HG02588 (cell line): Measurements from ENCODE around the gene TSACC.
A peak's percentile ranks its signal among the peaks of the same experiment; 100 is the strongest.

ENCODE experiments used
- ATAC-seq: cut with Tn5 transposase; IDR thresholded peaks from one replicate; pipeline ENCODE4 v1.9.1; 2021; ENCODE audit warnings: mild to moderate bottlenecking, moderate library complexity; ENCODE audit not compliant: unreplicated experiment

TSACC gene

DNA sequence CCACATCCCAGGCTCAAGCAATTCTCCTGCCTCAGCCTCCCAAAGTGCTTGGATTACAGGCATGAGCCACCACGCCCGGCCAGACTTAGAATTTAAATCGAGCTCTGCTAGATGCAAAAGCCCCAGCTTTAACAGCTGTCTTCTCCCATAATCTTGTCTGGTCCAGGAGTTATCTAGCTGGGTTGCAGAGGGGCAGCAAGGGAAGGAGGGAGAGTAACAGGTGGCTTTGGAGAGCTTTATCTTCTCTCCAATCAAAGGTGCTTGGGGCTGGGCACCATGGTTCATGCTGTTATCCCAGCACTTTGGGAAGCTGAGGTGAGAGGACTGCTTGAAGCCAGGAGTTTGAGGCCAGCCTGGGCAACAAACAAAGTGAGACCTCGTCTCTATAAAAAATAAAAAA, 34.5 kb downstream of the TSACC start:
- no peak for ATAC-seq

DNA sequence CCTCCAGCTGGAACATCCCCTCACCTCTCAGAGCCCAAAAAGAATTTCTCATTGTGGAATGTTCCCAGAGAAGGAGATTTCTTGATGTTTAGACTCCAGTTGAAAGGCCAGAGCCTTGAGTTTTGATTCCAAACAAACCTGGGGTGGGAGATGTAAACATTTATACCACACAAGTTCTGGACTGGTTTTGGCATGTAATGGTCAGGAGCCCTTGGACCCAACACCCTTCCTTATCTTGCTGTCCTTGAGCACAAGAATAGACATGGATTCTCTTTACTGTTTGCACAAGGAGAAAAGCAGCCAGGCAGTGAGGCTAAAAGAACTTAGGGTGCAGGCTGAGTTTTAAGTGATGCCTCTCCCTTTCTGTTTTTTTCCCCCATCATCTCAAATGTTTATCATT, 35.2 kb downstream of the TSACC start:
- ATAC-seq = no peak

- ATAC-seq = no peak
Measured at GRCh38 chr1:156376146-156376545, 37.8 kb downstream of the TSACC start.

- ATAC-seq = no peak
Measured at GRCh38 chr1:156376958-156377919, 38.9 kb downstream of the TSACC start.

GRCh38 chr1:156378557-156378956, 40.2 kb downstream of the TSACC start:
- no peak for ATAC-seq

DNA sequence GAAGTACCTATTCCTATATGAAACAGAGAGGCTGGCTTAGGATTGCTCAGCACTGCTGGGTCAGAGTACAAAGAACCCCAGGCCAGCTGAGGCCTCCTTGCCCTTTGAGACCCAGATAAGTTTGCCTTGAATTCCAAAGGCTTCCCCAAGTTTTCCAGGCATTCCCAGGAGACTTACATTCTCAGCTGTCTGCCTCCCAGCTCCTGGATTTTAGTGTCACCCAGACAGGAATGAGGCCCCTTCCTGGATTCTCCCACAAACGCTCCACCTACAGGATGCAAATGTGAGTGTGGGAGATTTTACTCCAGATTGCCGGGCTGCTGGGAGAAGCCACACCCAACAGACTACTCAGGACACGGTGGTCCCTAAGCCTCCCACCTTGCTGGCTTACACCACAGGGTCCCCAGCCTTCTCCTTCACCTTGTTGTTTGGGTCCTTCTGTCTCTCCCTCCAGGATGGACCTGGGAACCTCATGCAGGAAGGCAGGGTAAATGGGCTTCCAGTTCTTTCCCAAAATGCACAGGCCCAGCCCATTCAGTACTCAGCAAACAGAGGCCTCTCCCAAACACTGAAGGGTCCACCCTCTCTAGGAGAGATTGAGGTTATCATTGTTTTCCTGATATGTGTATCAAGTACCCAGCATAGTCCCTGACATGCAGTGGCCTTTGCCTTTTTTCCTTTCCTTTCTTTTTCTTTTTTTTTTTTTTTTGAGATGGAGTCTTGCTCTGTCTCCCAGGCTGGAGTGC, 41.3 kb downstream of the TSACC start:
- no peak for ATAC-seq

- ATAC-seq = no peak
Measured at GRCh38 chr1:156382561-156382960, 44.2 kb downstream of the TSACC start.

DNA sequence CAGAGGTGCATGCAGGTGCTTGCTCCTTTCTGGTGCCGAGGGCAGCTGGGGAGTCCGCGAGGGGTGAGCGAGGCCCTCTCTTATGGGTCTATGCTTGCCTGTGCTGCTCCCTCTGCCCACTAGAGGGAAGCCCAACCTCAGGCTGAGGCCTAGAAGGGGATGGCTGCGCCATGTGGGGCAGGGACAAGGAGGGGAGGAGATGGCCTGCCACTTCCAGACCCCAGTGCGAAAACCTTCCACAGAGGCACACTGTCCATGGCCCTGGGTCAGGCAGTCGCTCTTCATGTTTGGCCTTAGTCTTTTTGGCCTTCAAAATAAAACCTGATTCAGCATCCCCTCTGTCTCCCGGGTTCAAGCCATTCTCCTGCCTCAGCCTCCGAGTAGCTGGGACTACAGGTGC, 44.7 kb downstream of the TSACC start:
- ATAC-seq = peak; percentile 53

DNA sequence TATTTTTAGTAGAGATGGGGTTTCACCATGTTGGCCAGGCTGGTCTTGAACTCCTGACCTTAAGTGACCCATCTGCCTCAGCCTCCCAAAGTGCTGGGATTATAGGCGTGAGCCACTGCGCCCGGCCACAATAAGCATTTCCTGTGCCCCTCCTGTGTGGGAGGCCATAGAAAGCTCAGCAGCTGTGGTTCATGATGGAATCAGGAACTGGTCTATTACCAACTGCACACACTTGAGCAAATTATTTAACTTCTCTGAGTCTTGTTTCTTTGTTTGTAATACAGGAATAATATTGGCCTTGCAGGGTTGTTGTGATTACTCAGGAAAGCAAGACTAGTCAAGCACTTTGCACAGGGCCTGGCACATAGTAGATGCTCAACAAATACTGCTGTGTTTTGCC, 45.7 kb downstream of the TSACC start:
- no peak for ATAC-seq

DNA sequence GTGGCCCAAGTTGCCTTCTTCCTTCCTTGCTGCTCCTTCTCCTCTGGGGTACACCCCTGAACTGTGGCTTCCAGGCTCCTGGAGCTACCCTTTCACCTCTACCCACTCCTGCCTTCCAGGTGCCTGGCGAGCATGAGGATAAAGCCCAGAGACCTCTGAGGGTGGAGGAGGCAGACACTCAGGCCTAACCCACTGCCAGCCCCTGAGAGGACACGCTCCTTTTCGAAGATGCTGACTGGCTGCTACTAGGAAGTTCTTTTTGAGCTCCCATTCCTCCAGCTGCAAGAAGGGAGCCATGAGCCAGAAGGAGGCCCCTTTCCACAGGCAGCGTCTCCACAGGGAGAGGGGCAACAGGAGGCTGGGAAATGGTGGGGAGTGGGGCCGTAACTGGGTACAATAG, 46.3 kb downstream of the TSACC start:
- no peak for ATAC-seq

GRCh38 chr1:156385534-156386031, 47.3 kb downstream of the TSACC start:
- no peak for ATAC-seq

DNA sequence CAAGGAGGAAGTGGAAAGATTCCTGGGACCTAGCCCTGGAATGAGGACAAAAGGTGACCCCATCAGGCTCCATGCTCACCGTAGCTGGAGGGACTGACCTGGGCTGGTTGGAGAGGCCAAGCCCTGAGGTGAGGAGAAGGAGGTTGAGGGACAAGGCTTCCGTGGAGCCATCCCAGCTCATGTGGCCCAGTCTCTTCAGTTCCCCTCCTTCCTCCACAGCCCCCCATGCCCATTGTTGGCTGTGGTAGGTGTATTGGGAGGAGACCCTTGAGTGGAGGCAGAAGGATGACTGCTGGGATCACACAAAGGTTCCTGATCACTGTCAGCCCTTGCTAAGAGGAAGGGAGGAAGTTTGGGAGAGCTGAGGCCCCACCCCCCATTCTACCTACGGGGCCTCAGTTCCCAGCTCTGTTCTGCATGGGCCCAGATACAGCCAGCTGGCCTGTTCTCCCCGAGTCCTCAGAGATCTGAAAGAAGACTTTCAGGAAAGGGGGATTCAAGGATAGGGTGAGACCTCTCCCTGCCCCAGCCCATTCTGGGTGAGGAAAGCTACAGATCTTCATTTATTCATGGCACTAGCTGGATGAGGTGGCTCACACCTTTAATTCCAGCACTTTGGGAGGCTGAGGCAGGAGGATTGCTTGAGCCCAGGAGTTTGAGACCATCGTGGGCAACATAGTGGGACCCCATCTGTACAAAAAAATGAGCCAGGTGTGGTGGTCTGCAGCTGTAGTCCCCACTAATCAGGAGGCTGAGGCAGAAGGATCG, 48.0 kb downstream of the TSACC start:
- no peak for ATAC-seq

GRCh38 chr1:156386949-156387869, 48.9 kb downstream of the TSACC start:
- ATAC-seq = no peak

DNA sequence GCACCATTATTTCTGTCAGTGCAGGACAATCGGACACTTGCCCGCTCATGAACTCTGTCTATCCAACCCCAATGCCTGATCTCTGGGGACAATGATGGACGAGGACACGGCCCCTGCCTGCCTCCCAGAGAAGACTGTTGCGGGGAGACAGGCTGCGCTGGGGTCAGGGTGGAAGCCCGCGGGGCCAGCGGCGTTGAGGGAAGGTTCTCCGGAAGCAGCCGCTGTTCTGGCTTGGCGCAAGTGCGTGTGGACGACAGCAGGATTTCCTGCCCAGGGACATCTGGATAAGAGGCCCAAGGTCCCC, 49.5 kb downstream of the TSACC start:
- no peak for ATAC-seq

GRCh38 chr1:156388174-156389137, 50.1 kb downstream of the TSACC start:
- no peak for ATAC-seq

- no peak for ATAC-seq
Measured at GRCh38 chr1:156389311-156389710, 51.0 kb downstream of the TSACC start.

DNA sequence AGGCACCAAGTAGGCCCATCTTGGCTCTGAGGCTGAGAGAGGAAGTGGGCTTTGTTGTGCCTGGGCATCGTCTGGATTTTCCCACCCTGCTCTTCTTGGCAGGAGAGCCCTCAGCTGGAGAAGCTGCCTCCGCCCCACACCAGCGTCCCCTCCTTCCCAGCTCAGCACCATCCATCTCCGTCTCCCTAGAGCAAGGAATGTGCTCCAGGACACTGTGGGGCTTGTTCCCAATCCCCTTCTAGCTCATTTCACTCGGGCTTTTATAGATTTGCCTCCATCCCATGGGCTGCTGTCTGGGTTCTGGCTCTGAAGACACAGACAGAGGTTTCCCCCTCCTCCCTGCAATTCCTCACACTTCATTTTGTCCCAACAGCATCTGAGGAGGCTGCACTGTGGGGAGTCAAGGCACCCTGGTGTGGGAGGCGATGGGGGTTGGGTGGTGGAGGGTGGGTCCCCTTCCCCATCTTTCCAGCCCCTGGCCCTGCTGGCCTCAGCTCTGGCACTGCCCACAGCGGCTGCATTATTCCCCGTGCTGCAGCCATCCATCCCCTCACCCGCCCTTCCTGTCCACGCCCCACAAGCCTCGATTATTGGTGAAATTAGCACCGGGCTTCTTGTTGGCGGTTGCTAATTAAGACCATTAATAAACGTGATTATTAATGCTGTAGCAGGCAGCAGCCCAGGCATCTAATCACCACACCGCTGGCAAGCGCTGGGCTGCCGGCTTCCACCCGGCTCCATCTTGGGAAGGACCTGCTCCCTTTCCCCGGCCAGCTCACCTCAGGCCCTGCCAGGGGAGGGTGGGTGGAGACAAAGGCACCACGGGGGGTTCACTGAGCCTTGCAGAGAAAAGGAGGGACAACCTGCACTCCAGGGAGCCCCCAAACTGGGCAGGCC, 52.4 kb downstream of the TSACC start:
- no peak for ATAC-seq

- ATAC-seq = no peak
Measured at GRCh38 chr1:156391366-156391677, 53.0 kb downstream of the TSACC start.
